Activated B cell treated with CpG ODN at 0.5 μM for 24 hours (primary cell): ENCODE measurements around the gene KCNJ10. TPM values are rescaled to one million over a fixed set of nuclear protein-coding genes. Genes with fewer than 3 reads are reported as not detected.

Source experiments
- ATAC-seq: fragments of 200-7000 bp; cut with Tn5 transposase; one replicate; pipeline ENCODE4 v1.10.0; 2021; ENCODE audit warnings: low read depth, mild to moderate bottlenecking, moderate library complexity
- CTCF ChIA-PET: fragments of 350-600 bp; sonication (Branson Sonifier 250); formaldehyde crosslinking; loops from one replicate; lab custom pipeline; 2021; ENCODE audit warnings: antibody characterized with exemption; lab: Charles Lee
- POLR2A ChIA-PET: fragments of 350-600 bp; sonication (Branson Sonifier 250); formaldehyde crosslinking; loops from one replicate; lab custom pipeline; 2021; ENCODE audit warnings: antibody characterized with exemption; lab: Charles Lee
- DNase-seq: peaks from one replicate; pipeline ENCODE4 v3.0.0; 2022
- H3K27ac Mint-ChIP-seq: one replicate; pipeline ENCODE4 v1.8.0; 2020; ENCODE audit warnings: mixed read lengths
- H3K27me3 Mint-ChIP-seq: one replicate; pipeline ENCODE4 v1.8.0; 2021; ENCODE audit warnings: mixed read lengths
- H3K36me3 Mint-ChIP-seq: one replicate; pipeline ENCODE4 v1.8.0; 2021; ENCODE audit warnings: low read depth, mixed read lengths
- H3K4me1 Mint-ChIP-seq: one replicate; pipeline ENCODE4 v1.8.0; 2021; ENCODE audit warnings: mixed read lengths
- H3K4me3 Mint-ChIP-seq: one replicate; pipeline ENCODE4 v1.8.0; 2020; ENCODE audit warnings: mild to moderate bottlenecking, mixed read lengths
- H3K9me3 Mint-ChIP-seq: one replicate; pipeline ENCODE4 v1.8.0; 2020; ENCODE audit warnings: mixed read lengths
- intact Hi-C: fragments of 100-400 bp; cut with micrococcal nuclease; formaldehyde crosslinking; loops from one replicate; pipeline ENCODE4 v1.15.1; 2024
- total RNA-seq: library from RNA; stranded (reverse); gene quantifications from 2 replicates; pipeline ENCODE4 v1.2.3, GENCODE V29; 2022
- TF ChIP-seq, protein P1 (sequence below): fragments of 200-600 bp; IDR thresholded peaks from one replicate; pipeline ENCODE4 v1.8.0; 2022; ENCODE audit warnings: antibody characterized with exemption, mild to moderate bottlenecking

Gene KCNJ10
- total RNA-seq, 1 donor from 2014 or later, result not detected

DNA sequence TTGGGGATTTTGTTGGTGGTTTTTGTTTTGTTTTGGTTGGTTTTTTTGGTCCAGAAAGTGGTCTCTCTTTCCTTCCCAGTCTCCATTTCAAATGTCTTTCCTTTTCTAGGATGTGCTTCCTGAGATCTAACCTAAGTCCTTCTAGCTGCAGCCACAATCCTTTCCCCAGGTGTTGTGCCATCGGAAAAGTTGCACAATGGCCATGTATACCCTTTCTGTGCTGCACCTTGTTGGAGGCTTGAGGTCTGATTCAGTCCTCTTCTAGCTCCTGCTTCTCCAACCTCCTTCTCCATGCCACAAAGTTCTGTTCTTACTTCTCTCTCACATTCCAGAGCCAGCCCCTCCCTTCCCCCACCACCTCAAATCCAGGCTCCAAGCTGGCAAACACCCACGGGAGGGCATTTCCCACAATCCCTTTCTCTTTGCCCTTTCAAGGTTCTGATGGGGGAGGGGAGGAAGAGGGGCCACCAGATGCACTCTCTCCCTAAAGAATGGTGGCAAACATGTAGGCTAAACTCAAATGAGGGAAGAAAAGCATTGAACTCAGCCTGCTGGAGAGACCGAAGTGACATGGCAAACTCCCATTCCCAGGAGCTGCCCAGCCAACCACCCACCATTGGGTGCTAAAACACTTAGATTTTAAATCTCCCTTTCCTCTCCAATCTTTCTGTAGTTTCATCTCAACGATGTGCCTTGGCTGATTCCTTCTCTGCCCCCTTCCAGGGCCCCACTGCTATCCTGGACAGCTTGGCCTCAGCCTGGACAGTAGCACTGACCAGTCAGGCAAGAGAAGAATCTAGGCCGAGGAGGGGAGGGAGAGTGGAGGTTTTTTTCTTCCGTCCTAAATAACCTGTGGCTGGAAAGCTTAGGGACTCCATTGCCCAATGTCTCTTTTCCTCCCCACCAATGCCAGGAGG, 2.9 kb downstream of the KCNJ10 start:
- Mint-ChIP-seq H3K36me3 (no peaks in the 10 kb centered on the region), H3K9me3 (no peaks in the 10 kb centered on the region), H3K27me3 (peaks cover 41% of the 10 kb centered on the region), H3K4me3 (no peak overlapping the region), H3K27ac (no peak overlapping the region), H3K4me1 (peaks cover 7% of the 10 kb centered on the region)
- ChIA-PET POLR2A (no interaction called here), CTCF (interaction anchor here (0.7 kb wide), 1 partner anchor 17 kb away, joined by 3 read pairs; no protein-coding TSS in a partner anchor)
- TF ChIP-seq, protein P1, sequence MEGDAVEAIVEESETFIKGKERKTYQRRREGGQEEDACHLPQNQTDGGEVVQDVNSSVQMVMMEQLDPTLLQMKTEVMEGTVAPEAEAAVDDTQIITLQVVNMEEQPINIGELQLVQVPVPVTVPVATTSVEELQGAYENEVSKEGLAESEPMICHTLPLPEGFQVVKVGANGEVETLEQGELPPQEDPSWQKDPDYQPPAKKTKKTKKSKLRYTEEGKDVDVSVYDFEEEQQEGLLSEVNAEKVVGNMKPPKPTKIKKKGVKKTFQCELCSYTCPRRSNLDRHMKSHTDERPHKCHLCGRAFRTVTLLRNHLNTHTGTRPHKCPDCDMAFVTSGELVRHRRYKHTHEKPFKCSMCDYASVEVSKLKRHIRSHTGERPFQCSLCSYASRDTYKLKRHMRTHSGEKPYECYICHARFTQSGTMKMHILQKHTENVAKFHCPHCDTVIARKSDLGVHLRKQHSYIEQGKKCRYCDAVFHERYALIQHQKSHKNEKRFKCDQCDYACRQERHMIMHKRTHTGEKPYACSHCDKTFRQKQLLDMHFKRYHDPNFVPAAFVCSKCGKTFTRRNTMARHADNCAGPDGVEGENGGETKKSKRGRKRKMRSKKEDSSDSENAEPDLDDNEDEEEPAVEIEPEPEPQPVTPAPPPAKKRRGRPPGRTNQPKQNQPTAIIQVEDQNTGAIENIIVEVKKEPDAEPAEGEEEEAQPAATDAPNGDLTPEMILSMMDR, result no peak
- DNase-seq (no peak), ATAC-seq (no peak)
- intact Hi-C loops, result no loop called here

DNA sequence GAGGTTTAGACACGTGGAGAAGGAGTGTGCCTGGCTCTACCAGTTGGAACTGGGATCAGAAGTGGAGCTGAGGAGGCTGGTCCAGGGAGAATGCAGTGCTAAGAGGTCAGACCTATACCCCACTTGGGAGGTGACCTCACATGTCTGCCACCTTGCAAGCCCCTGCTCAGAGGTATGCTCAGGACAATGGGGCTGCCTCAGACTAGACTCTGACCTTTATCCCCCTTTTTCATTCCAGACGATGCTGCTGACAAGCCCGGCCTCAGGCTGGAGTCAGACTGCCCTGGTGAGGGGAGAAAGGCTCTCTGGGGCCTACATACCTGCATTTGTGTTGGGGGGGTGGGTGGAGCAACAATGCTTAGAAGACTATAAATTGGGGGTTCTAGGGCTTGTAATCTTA, 5.2 kb downstream of the KCNJ10 start:
- DNase-seq (no peak), ATAC-seq (no peak)
- no peaks in the 10 kb centered on the region for H3K4me1 Mint-ChIP-seq
- CTCF ChIA-PET, result no interaction called here
- peaks cover 34% of the 10 kb centered on the region for H3K27me3 Mint-ChIP-seq
- TF ChIP-seq, protein P1, result no peak
- H3K27ac Mint-ChIP-seq, result no peak overlapping the region
- H3K9me3 Mint-ChIP-seq, result no peaks in the 10 kb centered on the region
- intact Hi-C loops, result no loop called here
- H3K36me3 Mint-ChIP-seq, result no peaks in the 10 kb centered on the region
- H3K4me3 Mint-ChIP-seq, result no peak overlapping the region
- POLR2A ChIA-PET, result no interaction called here

DNA sequence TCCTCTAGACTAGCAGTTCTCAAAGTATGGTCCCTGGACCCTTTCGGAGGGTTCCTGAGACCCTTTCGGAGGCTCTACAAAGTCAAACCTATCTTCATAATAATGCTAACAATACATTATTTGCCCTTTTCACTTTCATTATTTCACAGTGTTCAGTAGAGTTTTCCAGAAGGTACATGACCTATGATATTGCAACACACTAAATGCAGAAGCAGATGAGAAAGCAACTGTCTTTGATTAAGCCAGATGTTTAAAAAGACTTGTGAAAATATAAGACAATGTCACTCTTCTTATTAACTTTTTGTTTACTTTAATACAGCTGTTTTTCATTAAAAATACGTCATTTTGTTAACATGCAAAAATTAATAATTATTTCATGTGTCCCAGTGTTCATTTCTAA, 5.8 kb downstream of the KCNJ10 start:
- Mint-ChIP-seq H3K9me3 (no peaks in the 10 kb centered on the region), H3K27ac (no peak overlapping the region), H3K4me3 (no peak overlapping the region), H3K27me3 (peaks cover 36% of the 10 kb centered on the region), H3K4me1 (no peaks in the 10 kb centered on the region), H3K36me3 (no peaks in the 10 kb centered on the region)
- ATAC-seq (no peak), DNase-seq (no peak)
- intact Hi-C loops, result no loop called here
- ChIA-PET CTCF (interaction anchor here (0.9 kb wide), 1 partner anchor 14 kb away, joined by 3 read pairs; no protein-coding TSS in a partner anchor), POLR2A (no interaction called here)
- TF ChIP-seq, protein P1, result no peak

DNA sequence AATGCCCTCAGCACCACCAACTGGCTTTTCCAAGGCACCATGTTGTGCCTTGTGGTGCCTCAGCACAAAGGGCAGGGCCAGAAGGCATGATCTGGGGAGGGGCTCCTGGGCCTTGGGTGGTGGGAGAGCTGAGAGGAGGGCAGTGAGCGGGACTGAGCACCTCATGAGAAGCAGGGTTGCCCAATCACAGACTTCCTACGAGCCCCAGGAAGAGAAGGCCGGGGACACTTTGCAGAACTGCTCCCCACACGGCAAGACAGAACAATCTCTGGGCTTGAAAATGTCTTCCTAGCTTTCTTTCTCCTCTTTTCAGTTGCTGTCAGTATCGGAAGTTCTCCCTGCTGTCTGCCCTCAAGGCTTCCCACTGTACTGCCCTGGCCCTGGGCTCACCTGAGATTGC, 6.8 kb downstream of the KCNJ10 start:
- DNase-seq (no peak), ATAC-seq (no peak)
- no peak overlapping the region for H3K4me3 Mint-ChIP-seq
- peaks cover 28% of the 10 kb centered on the region for H3K27me3 Mint-ChIP-seq
- H3K36me3 Mint-ChIP-seq, result no peaks in the 10 kb centered on the region
- ChIA-PET CTCF (no interaction called here), POLR2A (no interaction called here)
- TF ChIP-seq, protein P1, result no peak
- intact Hi-C loops, result no loop called here
- H3K27ac Mint-ChIP-seq, result no peak overlapping the region
- H3K9me3 Mint-ChIP-seq, result no peaks in the 10 kb centered on the region
- no peaks in the 10 kb centered on the region for H3K4me1 Mint-ChIP-seq

DNA sequence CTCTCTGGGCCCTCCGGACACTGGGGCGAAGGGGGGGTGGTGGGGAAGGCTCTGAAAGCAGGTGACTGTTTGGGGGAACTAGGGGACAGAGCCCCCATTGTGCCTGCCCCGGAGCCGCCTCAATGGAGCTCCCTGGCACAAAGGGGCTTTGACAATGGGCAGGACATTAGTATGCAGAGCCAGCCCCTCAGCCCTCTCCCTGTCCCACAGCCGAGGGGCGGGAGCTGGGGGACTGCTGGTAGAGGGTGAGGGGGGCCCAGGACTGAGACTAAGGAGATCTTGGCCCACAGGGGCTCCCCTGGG, 7.8 kb downstream of the KCNJ10 start:
- TF ChIP-seq, protein P1, result no peak
- no peak overlapping the region for H3K4me3 Mint-ChIP-seq
- CTCF ChIA-PET, result no interaction called here
- POLR2A ChIA-PET, result no interaction called here
- no peaks in the 10 kb centered on the region for H3K9me3 Mint-ChIP-seq
- H3K4me1 Mint-ChIP-seq, result no peaks in the 10 kb centered on the region
- H3K27ac Mint-ChIP-seq, result no peak overlapping the region
- H3K36me3 Mint-ChIP-seq, result no peaks in the 10 kb centered on the region
- intact Hi-C loops, result no loop called here
- DNase-seq (no peak), ATAC-seq (no peak)
- H3K27me3 Mint-ChIP-seq, result peaks cover 30% of the 10 kb centered on the region
